Measurements from ENCODE around the gene NFIA. TPM values are rescaled to one million over a fixed set of nuclear protein-coding genes. Genes with fewer than 3 reads are reported as not detected.
A peak's percentile ranks its signal among the peaks of the same experiment; 100 is the strongest.

The NFIA gene
- total RNA-seq, 8 experiments from 2014 or later = 1.0 to 57.6 (median 9.2) TPM

DNA sequence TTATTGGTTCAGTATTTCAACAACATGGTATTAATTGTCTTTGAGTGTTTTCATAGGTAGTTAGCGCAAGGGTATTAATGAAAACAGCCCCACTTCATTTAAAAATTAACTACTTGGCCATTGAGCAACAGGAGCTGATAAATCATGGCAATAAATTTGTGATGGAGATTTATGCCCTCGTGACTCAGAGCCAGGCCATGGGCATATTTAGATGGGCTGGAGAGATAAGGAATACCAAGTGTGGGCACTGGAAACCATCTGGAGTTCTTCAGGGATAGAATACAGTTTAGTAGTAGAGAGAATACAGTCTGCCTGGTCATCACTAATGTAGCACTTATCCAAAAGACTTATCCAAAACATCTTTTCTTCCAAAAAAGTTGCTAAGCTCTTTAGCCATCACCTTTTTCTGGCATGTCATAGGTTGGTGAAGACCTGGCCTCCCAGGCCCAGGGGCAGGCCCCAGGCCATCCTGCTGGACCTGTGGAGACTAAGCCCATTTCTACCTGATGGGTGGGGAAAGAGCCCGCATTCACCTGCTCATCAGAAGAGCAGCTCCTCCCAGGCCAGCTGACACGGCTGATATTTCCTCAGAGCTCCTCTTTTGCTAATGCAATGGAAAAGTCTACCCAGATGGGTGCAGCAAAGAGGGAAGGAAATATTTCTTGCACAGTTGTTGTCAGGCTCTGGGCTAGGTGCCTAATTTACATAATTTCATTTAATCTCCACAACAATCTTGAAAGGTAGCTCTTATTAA, 404.6 kb downstream of the NFIA start:
- 46 to 96% (median 83%) methylated on average over 1 to 4 of the region's 4 CpGs; no CpG with 5 or more reads in 1 of the 10 experiments for WGBS, 10 experiments
- H3K4me1 ChIP-seq (replicated peaks in 1 of 2) = peaks cover 4 to 15% of the 10 kb centered on the region in 2 donors
- no peak overlapping the region for H3K27ac ChIP-seq
- H3K4me3 ChIP-seq = no peak overlapping the region
- peak in 3 of 8 experiments; percentile 28 to 67 (median 31) for ATAC-seq (replicated peaks in 6 of 8)
- in situ Hi-C loops (cut with MboI; ENCODE audit: low pct_unique_long_range_greater_than_20kb in 2 of 9, low sequenced_read_pairs in 9 of 9, unreplicated experiment in 9 of 9) = no loop called here

DNA sequence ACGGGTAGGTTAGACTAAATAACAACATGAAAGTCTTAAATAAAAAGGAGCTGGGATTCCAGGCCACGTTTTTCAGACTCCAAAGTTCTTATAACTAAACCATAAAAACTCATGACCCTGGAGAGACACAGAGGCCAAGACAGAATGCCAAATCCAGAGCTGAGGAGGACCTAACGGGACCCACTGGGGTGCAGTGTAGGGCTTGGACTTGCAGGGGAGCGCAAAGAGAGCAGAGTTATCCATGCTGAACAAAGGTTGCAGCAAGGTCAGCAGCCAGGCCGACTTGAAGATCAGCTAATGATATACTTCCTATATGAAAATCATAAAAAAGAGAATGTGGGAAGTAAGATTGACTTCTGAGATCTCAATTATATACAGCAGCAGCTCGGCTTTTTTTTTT, 405.4 kb downstream of the NFIA start:
- no peak for ATAC-seq (replicated peaks in 6 of 8)
- Histone ChIP-seq H3K4me1 (replicated peaks in 1 of 2) (peaks cover 0 to 10% of the 10 kb centered on the region in 2 donors), H3K27ac (no peak overlapping the region), H3K4me3 (no peak overlapping the region)
- in situ Hi-C loops (cut with MboI; ENCODE audit: low pct_unique_long_range_greater_than_20kb in 2 of 9, low sequenced_read_pairs in 9 of 9, unreplicated experiment in 9 of 9) = no loop called here
- WGBS, 10 experiments = 25 to 84% (median 69%) methylated on average over 2 to 6 of the region's 6 CpGs; no CpG with 5 or more reads in 1 of the 10 experiments

DNA sequence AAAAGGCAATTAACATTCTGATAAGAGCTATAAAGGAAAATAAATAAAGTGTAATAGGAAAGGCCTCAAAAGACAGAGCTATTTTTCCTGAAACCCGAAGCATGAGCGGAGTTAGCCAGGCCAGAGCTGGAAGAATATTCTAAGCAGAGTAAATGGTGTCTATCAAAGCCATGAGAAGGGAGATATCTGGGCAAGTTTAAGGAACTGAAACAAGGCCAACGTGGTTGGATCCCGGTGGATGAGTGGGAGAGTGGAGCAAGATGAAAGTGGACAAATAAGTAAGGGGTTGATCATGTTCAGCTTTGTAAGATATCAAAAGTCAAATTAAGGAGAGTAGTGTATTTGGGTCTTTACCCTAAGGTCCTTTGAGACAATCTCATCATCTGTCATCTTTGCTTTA, 408.6 kb downstream of the NFIA start:
- Histone ChIP-seq H3K4me1 (replicated peaks in 1 of 2) (peaks cover 2 to 21% of the 10 kb centered on the region in 2 donors), H3K27ac (no peak overlapping the region), H3K4me3 (no peak overlapping the region)
- WGBS, 10 experiments = 56 to 100% (median 92%) methylated on average over 2 to 4 of the region's 4 CpGs
- ATAC-seq (replicated peaks in 6 of 8) = no peak
- in situ Hi-C loops (cut with MboI; ENCODE audit: low pct_unique_long_range_greater_than_20kb in 2 of 9, low sequenced_read_pairs in 9 of 9, unreplicated experiment in 9 of 9) = no loop called here

DNA sequence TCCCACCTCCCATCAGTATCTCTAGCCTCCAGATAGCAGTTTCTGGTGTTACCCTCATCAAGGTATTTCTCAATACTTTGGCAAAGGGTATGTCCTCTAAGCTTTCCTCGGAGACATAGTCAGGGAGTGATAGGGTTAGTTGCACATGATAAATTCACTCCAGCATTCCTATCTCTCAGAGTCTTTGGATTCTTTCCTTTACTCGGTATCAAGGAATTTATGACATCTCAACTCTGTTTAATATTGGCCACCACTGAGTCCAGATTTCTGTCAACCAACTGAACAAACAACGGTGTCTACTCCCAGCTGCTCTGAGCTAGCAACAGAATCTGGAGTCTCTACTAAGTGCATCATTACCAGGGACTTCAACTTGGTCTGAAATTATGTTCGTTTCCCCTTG, 409.1 kb downstream of the NFIA start:
- 37 to 100% (median 86%) methylated on average over 1 to 4 of the region's 4 CpGs; no CpG with 5 or more reads in 1 of the 10 experiments for WGBS, 10 experiments

DNA sequence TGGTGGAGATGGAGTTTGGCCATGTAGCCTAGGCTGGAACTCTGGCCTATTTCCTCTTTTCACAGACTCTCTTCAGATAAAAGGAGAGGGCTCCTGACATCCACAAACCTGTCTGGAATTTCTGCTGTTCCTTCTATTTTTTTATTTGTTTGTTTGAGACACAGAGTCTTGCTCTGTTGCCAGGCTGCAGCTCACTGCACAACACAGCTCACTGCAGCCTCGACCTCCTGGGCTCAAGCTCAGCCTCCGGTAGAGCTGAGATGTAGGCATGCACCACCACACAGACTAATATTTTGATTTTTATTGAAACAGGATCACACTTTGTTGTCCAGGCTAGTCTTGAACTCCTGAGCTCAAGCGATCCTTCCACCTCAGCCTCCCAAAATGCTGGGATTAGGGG, 411.6 kb downstream of the NFIA start:
- in situ Hi-C loops (cut with MboI; ENCODE audit: low pct_unique_long_range_greater_than_20kb in 2 of 9, low sequenced_read_pairs in 9 of 9, unreplicated experiment in 9 of 9) = no loop called here
- H3K4me1 ChIP-seq (replicated peaks in 1 of 2) = peaks cover 3 to 24% of the 10 kb centered on the region in 2 donors
- no peak overlapping the region for H3K4me3 ChIP-seq
- WGBS, 10 experiments = 0 to 100% (median 84%) methylated on average over 1 to 3 of the region's 3 CpGs; no CpG with 5 or more reads in 2 of the 10 experiments
- H3K27ac ChIP-seq = no peak overlapping the region
- ATAC-seq (replicated peaks in 6 of 8) = peak in 2 of 8 experiments; percentile 59 to 76

More for the DNA sequence above, 409.1 kb downstream of the NFIA start:
- H3K4me1 ChIP-seq (replicated peaks in 1 of 2) = peaks cover 2 to 21% of the 10 kb centered on the region in 2 donors
- in situ Hi-C loops (cut with MboI; ENCODE audit: low pct_unique_long_range_greater_than_20kb in 2 of 9, low sequenced_read_pairs in 9 of 9, unreplicated experiment in 9 of 9) = no loop called here
- H3K27ac ChIP-seq = no peak overlapping the region
- H3K4me3 ChIP-seq = no peak overlapping the region
- no peak for ATAC-seq (replicated peaks in 6 of 8)

DNA sequence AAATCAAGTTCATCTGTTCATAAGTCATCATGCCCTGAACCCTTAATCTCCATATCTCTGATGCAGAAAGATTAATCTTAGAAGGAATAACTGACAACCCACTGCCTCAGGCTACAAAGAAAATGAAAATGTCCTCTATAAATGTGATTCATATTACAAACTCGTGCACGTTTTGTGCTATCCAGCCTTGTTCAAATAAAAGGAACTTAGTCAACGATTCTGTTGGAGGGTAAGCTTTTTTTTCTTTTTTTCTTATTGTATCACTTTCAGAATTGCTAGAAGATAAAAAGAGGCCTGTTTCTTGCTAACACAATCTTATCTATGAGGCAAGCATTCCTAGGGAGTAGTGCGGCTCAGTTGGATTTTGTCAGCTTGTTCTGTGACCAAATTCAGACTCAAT, 414.1 kb downstream of the NFIA start:
- peaks cover 14 to 33% of the 10 kb centered on the region in 2 donors for H3K4me1 ChIP-seq (replicated peaks in 1 of 2)
- ATAC-seq (replicated peaks in 6 of 8) = peak in 2 of 8 experiments; percentile 14 to 52
- 22 to 100% (median 81%) methylated on average over 2 to 4 of the region's 4 CpGs for WGBS, 10 experiments
- H3K4me3 ChIP-seq = no peak overlapping the region
- in situ Hi-C loops (cut with MboI; ENCODE audit: low pct_unique_long_range_greater_than_20kb in 2 of 9, low sequenced_read_pairs in 9 of 9, unreplicated experiment in 9 of 9) = no loop called here
- no peak overlapping the region for H3K27ac ChIP-seq

DNA sequence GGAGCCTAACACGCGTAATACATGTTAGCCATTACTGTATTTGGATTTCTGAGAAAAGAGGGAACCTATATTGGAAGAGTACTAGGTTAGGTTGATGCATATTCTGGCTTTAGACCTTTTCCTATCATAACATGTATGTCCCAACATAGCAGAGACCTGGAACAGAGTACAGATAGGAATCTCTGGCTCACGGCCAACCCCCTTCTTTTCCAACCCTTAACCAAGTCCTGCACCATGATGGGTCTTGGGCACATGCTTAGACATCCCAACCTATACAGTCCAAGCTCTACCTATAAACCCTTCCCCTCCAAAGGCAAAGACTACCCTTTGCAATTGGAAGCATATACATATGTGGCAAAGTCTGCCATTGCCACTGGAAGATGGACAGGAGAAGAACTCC, 414.7 kb downstream of the NFIA start:
- Histone ChIP-seq H3K4me3 (no peak overlapping the region), H3K4me1 (replicated peaks in 1 of 2) (peaks cover 19 to 38% of the 10 kb centered on the region in 2 donors), H3K27ac (no peak overlapping the region)
- in situ Hi-C loops (cut with MboI; ENCODE audit: low pct_unique_long_range_greater_than_20kb in 2 of 9, low sequenced_read_pairs in 9 of 9, unreplicated experiment in 9 of 9) = no loop called here
- 86 to 100% (median 100%) methylated on average over 1 to 3 of the region's 3 CpGs; no CpG with 5 or more reads in 2 of the 10 experiments for WGBS, 10 experiments
- ATAC-seq (replicated peaks in 6 of 8) = no peak

DNA sequence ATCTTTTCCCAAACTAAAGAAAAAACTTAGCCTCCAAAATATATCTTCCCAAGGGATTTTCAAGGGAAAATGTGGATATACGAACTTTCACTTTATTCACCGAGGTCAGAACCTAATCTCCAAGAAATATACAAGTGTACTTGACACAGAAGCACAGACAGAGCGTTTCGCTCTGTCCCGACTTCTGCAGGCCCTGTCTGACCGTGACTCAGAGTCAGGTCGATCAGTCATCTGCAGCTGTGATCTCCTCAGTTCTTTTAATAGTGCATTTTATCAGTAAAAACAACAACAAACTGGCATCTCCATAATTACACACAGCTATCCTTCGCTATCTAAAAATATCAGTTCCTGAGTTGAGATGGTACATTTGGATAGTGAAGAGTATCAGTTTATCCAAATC, 416.0 kb downstream of the NFIA start:
- Histone ChIP-seq H3K4me3 (no peak overlapping the region), H3K4me1 (replicated peaks in 1 of 2) (peaks cover 29 to 48% of the 10 kb centered on the region in 2 donors), H3K27ac (no peak overlapping the region)
- in situ Hi-C loops (cut with MboI; ENCODE audit: low pct_unique_long_range_greater_than_20kb in 2 of 9, low sequenced_read_pairs in 9 of 9, unreplicated experiment in 9 of 9) = no loop called here
- WGBS, 10 experiments = 33 to 100% (median 92%) methylated on average over 3 to 8 of the region's 8 CpGs
- no peak for ATAC-seq (replicated peaks in 6 of 8)

DNA sequence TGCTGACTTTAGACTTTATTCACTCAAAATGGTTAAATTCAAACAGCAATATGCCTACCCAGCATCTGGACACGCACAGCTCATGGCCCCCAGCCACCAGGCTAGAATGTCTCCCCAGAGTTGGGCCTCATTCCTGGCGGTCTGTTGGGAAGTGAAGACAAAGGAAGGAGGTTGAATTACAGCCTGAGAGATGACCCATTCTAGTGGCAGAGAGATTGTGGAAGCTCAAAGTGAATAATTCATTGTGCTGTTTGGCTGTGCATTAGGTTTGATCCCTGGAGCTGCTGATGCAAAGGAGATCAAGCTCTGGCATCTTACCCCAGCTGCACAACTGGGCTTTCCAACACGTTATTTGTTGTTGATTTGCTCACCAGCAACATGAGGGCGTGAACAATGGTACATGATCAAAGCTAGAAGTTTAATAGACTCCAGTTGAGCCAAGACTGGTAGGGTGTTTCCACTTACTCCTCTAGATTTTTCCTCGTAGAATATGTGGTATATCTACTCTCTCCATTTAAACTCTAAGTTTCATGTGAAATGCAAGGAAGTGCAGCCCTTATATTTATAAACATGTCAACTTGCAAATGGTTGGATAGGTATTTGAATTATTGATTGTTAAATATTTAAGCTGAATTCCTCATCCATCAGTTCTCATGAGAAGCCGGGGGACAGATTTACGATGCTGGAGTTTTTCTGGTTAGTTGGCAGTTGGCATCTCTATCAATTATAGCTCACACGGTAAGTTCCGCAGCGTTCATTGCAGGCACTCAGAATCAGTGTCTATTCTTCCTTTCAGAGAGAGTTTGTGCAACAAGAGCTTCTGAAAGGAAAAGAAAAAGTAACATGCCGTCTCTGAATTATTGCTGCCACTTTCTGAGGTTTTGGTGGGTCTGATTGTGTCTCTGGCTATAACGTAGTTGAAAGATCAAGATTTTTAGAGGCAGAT, 419.9 kb downstream of the NFIA start:
- in situ Hi-C loops (cut with MboI; ENCODE audit: low pct_unique_long_range_greater_than_20kb in 2 of 9, low sequenced_read_pairs in 9 of 9, unreplicated experiment in 9 of 9) = no loop called here
- peaks cover 32 to 37% of the 10 kb centered on the region in 2 donors for H3K4me1 ChIP-seq (replicated peaks in 1 of 2)
- H3K4me3 ChIP-seq = no peak overlapping the region
- peak overlapping the region in 1 of 2 donors; percentile 34 for H3K27ac ChIP-seq
- WGBS, 10 experiments = 11 to 59% (median 37%) methylated on average over 5 to 12 of the region's 12 CpGs
- ATAC-seq (replicated peaks in 6 of 8) = peak in 7 of 8 experiments; percentile 55 to 90 (median 74)

DNA sequence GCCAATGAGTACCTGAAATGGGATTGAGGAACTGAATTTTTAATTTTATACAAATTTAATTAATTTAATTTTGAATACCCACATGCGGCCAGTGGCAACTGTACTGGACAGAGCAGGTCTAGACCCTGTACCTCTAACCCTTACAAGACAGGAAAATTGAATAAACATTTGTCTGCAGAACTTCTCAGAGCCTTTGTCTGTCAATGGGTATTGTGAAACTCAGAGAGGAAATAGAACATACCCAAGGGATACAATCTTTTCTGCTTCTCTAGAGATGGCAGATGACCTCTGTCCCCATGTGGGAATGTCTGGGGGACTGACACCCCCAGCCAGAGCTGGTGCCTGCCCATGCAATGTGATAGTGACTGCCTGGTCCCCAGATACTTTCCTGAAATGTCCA, 421.9 kb downstream of the NFIA start:
- no peak for ATAC-seq (replicated peaks in 6 of 8)
- in situ Hi-C loops (cut with MboI; ENCODE audit: low pct_unique_long_range_greater_than_20kb in 2 of 9, low sequenced_read_pairs in 9 of 9, unreplicated experiment in 9 of 9) = no loop called here
- Histone ChIP-seq H3K27ac (no peak overlapping the region), H3K4me3 (no peak overlapping the region), H3K4me1 (replicated peaks in 1 of 2) (peaks cover 27% of the 10 kb centered on the region in 2 donors)
- 33 to 100% (median 94%) methylated on average over 1 of the region's 1 CpG; no CpG with 5 or more reads in 2 of the 10 experiments for WGBS, 10 experiments

DNA sequence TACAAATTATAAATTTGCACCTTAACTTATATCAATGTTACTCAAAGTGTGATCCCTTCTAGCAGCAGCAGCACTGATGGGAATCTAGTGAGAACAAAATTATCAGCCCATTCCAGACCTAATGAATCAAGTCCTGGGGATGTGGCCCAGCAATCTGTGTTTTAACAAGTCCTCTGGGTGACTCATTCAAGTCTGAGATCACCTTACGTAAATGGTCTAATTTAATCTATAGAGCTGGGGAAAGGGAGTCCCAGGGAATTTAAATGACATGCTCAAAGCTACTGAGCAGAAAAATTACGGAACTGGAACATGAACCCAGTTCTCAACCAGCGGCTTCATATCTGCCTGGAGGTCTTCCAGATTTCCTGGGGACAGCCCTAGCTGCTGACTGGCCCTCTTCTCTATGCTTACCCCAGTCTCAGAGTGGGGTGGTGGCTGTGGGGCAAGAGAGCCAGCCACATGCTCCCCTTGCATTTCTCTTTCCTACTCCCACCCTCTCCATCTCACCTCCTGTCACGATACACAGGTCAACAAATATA, 422.6 kb downstream of the NFIA start:
- WGBS, 10 experiments = 70 to 100% (median 92%) methylated on average over 2 to 4 of the region's 4 CpGs; no CpG with 5 or more reads in 2 of the 10 experiments
- H3K27ac ChIP-seq = no peak overlapping the region
- no peak overlapping the region for H3K4me3 ChIP-seq
- ATAC-seq (replicated peaks in 6 of 8) = peak in 5 of 8 experiments; percentile 48 to 82 (median 72)
- peaks cover 21 to 26% of the 10 kb centered on the region in 2 donors for H3K4me1 ChIP-seq (replicated peaks in 1 of 2)
- in situ Hi-C loops (cut with MboI; ENCODE audit: low pct_unique_long_range_greater_than_20kb in 2 of 9, low sequenced_read_pairs in 9 of 9, unreplicated experiment in 9 of 9) = no loop called here

DNA sequence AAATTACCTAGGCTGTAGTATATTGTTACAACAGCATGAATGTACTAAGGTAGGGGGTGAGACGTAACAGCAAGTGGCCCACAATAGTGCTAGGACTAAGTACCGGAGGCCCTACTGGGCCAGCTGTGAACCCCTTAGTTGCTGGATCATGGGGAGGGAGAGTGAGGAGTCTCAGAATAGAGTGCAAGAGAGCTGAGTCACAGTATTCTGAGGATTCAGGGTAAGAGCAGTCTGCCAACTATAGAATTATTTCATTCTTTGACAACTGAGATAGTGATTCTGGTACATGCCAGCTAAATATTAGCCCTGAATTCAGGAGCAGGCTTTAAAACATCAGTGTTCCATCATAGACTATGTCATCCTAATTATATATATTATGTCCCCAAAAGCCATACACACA, 423.9 kb downstream of the NFIA start:
- Histone ChIP-seq H3K4me1 (replicated peaks in 1 of 2) (peaks cover 18 to 22% of the 10 kb centered on the region in 2 donors), H3K27ac (no peak overlapping the region), H3K4me3 (no peak overlapping the region)
- 49 to 100% (median 100%) methylated on average over 1 to 2 of the region's 2 CpGs; no CpG with 5 or more reads in 1 of the 10 experiments for WGBS, 10 experiments
- in situ Hi-C loops (cut with MboI; ENCODE audit: low pct_unique_long_range_greater_than_20kb in 2 of 9, low sequenced_read_pairs in 9 of 9, unreplicated experiment in 9 of 9) = no loop called here
- ATAC-seq (replicated peaks in 6 of 8) = peak in 2 of 8 experiments; percentile 32 to 33

Measured in motor neuron (in vitro differentiated cells).